Fibroblast of pulmonary artery (primary cell): ENCODE results near the gene MOB3B.

Source experiments
- DNase-seq: peaks from one replicate; pipeline ENCODE4 v3.0.0-alpha.2; 2010; ENCODE audit warnings: low read depth
- H3K4me3 ChIP-seq: replicated peaks from 2 replicates; pipeline ENCODE4 v1.5.1; 2011; ENCODE audit warnings: low read depth, mild to moderate bottlenecking, control low read depth, low read length, moderate library complexity
- TF ChIP-seq, protein P1 (sequence below): IDR thresholded peaks from 2 replicates; pipeline ENCODE4 v1.5.1; 2011; ENCODE audit warnings: mild to moderate bottlenecking, control low read depth, low read length, inconsistent platforms; ENCODE audit errors: missing control alignments

MOB3B gene

DNA sequence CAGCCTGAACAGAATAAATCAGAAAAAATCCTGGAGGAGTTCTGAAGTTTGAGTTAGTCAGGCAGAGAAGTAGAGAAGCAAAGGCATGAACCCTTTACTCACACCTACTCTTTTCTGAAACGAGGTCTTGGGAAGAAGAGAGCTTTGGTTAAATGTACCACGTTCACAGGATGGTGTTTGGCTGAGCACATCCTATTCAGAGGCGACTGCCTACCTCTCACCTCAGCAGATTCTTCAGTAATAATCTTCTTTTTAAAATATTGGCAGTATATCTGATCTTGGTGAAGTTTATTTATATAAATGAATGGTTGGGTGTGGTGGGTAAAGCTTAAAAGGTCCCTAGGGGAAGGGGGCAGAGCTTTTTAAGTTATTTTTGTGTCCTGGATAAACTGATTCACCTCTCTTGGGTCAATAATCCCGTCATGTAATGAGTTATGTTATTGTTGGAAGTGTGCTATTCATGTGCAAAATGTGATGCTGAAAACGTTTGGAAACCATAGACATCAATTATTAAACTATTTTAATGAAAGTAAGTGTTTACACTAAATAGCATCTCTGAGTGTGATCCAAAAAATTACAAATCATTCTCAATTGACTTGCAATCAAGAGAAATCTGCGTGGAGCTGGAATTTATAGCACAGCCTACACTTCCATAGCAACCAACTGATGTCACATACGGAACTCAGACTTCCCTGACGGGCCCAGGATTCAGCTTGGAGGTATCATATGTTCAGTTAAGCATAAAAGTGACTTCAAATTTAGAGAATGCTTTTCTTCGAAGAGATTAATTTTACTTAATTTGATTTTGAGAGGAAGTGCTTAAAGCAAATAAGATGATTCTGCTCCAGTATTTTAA, 138.3 kb downstream of the MOB3B start:
- TF ChIP-seq, protein P1, sequence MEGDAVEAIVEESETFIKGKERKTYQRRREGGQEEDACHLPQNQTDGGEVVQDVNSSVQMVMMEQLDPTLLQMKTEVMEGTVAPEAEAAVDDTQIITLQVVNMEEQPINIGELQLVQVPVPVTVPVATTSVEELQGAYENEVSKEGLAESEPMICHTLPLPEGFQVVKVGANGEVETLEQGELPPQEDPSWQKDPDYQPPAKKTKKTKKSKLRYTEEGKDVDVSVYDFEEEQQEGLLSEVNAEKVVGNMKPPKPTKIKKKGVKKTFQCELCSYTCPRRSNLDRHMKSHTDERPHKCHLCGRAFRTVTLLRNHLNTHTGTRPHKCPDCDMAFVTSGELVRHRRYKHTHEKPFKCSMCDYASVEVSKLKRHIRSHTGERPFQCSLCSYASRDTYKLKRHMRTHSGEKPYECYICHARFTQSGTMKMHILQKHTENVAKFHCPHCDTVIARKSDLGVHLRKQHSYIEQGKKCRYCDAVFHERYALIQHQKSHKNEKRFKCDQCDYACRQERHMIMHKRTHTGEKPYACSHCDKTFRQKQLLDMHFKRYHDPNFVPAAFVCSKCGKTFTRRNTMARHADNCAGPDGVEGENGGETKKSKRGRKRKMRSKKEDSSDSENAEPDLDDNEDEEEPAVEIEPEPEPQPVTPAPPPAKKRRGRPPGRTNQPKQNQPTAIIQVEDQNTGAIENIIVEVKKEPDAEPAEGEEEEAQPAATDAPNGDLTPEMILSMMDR = no peak
- no peak for DNase-seq
- no peak overlapping the region for H3K4me3 ChIP-seq

DNA sequence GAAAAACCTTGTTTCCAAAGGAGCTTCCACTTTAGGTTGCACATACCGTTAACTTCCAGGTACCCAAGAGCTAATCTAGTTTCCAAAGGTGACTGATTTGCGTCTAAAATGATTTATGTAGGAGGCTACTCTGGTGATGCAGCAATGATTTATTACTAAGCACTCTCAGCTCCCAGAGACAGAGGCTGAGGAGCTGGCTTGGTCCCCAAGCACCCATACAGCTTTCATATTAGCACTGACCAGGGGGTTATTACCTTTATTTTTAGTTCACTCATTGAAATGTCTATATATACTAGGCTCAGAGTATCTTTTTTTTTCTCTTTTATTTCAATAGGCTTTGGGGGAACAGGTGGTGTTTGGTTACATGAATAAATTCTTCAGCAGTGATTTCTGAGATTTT, 141.5 kb downstream of the MOB3B start:
- DNase-seq = no peak
- no peak overlapping the region for H3K4me3 ChIP-seq
- TF ChIP-seq, protein P1 = no peak

DNA sequence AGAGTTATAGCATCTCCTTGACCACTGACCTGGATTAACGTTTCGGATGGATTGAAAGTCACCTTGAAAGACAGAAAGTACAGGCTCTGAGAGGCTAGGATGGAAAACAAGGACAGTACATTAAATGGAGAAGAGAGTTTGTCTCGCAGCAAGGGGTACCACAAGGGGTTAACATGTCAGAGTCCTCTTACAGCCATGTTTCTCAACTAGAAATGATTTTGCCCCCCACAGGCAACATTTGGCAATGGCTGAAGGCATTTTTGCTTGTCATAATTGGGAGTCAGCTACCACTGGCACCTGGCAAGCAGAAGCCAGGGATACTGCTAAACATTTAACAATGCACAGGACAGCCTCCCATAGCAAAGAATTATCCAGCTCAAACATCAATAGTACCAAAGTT, 141.9 kb downstream of the MOB3B start:
- DNase-seq = no peak
- TF ChIP-seq, protein P1 = no peak

DNA sequence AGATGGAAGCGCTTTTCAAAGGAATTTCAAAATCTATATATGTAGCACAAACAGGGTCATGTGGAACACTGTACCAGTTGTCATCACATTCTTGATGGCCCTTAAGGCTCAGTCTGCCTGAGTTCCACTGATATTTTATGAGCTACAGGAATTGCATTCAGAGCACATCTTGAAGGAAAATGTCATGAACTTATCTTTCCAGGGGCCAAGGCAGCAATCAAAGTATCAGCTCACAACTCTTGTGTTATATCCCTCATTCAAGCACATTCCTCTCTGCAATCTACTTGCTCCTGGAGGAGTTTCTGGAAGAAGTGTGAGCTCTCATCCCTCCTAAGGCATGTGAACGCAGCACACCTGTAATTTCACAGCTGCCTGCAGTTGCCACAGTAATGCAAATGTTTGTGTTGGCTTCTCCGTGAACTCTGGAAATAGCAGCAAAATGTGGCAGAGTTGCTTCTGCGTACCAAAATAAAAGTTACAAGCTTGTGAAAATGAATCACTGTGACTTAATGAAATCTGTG, 143.0 kb downstream of the MOB3B start:
- H3K4me3 ChIP-seq = no peak overlapping the region
- no peak for DNase-seq
- TF ChIP-seq, protein P1 = no peak

More for the DNA sequence above, 141.9 kb downstream of the MOB3B start:
- H3K4me3 ChIP-seq = no peak overlapping the region

DNA sequence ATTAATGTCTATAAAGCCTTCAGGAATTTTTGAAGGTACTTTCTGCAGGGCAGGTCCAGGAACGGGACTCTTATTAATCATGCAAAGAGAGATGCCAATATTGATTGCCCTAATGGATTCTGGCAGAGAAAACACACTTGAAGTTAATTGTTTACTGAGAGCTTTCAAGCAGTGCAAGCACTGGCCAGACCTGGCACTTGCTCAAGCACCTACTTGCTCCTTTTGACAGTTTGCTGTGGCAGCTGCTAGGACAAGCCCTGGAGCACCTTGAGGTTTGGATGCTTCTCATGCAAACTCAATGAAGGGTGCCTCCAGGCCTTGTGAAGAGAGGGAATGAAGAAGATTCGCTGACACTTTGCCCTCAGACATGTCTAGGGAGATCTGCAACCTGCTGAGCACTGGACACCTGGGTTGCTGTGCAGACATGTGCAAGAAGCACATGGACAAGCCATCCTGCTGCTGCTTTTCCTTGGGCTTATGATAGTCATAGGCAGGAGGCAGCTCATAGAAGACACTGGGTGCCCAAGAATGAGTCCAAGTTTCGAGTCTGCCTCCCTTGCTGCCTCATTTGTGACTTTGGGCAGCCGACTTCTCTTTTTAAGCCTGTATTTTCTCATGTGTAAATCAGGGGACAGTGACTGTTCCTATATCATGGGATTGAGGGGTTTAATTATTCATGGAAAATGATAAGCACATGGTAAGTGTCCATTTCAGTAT, 143.8 kb downstream of the MOB3B start:
- TF ChIP-seq, protein P1 = no peak
- H3K4me3 ChIP-seq = no peak overlapping the region
- DNase-seq = no peak

DNA sequence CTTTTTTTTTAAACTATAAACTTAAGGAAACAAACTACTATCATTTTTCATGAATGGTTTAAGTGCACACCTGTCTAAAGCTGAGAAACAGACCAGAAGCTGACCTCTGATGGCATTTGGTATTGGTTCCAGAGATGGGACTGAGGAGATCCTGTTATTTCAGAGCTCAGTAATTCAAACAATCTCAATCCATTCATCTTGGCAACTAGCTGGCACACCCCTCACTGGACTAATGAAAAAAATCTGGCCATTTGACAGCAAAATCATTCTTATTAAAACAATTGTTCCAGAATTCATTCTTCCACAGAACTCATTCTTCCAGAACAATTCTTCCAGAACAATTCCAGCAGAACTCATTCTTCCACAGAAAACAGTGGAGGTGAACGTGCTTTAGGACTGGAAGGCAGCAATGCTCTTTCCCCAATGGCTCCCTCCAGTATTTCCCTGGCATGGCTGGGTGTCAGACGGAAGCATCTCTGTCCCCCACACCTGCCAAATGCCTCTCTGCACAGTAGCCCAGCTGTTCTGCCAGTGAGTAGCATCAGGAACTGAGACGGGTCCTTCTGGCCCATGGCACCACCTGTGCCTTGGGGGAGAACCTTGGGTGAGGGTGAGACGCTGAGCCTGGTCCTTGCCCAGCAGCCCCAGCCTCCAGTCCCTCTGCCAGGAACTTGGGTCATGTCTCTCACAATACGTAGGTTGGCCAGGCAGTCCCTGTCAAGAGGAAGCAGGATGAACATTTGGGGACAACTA, 145.2 kb downstream of the MOB3B start:
- H3K4me3 ChIP-seq = no peak overlapping the region
- no peak for DNase-seq
- TF ChIP-seq, protein P1 = no peak
